RKO (cell line): Measurements from ENCODE around the gene NEDD4L.

ENCODE experiments used
- DNase-seq: peaks from one replicate; pipeline ENCODE4 v3.0.0-alpha.2; 2016; ENCODE audit warnings: low spot score

Gene NEDD4L

DNA sequence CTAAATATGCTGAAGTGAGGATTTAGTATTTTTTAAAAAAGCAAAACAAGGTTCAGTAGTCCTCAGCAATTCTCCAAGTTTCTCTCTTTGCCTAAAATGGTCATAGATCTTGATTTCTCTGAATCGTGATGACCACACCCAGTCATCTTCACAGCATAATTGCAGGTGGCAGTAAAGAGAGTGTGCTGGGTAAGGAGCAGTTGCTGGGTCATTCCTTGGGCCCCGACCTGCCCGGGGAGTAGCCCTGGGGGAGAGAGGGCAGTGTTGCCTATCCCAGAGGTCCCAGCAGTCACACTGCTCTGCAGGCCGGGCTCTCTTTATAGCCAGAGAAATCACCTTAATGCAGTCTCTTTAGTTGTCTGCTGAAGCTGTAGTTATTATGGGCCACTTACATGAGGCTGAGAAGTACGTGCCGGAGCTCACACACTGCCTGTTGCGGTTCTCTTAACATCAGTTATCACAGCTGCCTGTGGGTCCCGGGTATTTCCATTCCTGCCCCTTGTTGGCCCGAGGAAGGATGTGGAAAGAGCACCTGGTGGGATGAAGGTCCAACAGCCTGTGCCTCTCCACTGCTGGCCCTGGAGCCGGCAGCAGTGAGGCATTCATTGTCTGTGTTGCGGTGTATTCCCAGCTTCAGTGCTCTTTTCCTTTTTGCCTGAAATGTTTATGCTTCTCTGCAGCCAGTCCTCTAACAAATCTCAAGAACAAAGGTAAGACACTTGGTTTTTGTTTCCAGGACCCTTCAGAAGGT lies 354.8 kb downstream of the NEDD4L start:
- DNase-seq = no peak

DNA sequence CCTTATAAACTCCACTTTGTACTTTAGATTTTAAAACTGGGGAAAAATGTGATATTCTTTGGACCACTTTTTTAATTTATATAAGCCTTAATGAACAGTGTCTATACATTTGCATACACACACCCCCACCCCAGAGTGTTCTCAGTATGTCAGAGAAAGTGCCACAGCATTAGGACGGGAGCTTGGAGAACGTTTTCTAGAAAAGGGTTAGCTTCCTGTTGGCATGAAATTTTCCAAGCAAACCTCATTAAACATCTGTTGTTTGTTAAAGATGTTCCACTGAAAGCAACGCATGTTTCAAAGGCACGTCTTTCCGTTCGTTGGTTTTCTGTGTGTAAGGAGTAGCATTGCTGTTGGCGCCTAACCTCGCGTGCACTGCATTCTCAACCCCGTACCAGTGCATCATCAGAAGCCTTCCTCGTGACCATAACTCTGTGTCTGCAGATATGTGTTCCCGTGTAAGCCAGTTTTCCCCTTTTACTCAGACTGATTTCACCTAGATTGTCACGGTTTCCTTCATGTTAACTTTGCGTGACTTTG lies 356.4 kb downstream of the NEDD4L start:
- DNase-seq = no peak

DNA sequence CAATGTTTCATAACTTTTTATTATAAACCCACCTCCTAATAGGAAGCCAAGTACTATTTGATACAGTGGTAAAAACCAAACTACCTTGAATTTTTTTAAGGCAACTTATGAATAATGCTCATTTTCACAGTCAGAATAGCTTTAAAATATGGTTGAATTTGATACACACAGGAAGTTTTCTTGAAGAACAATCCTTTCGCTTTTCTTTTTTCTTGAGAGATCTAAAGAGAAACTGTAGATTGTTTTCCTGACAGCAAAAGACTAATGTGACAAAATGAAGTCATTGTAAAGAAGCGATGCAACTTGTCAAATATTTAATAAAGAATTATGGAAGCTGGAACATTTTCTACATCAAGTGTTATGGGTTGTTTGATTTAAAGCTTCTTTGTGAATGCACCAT lies 357.2 kb downstream of the NEDD4L start:
- DNase-seq = no peak

DNA sequence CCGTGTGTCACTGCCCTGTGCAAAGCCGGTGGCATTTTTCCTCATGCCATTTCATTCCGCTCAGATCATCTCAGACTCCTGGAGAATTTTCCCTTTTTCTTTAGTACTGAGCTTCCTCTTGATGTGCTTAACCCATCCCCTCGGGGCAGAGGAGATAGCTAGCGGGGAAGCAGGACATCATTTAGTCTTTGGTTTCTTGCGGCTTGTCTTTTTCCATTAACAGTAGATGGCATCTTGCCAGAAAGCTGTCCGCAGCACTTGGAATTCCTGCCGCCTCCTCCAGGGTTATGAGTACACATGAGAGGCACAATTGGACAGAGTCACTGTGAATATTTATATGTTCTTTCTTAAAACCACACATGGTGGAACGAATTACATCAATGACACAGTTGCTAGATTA lies 358.2 kb downstream of the NEDD4L start:
- no peak for DNase-seq

DNA sequence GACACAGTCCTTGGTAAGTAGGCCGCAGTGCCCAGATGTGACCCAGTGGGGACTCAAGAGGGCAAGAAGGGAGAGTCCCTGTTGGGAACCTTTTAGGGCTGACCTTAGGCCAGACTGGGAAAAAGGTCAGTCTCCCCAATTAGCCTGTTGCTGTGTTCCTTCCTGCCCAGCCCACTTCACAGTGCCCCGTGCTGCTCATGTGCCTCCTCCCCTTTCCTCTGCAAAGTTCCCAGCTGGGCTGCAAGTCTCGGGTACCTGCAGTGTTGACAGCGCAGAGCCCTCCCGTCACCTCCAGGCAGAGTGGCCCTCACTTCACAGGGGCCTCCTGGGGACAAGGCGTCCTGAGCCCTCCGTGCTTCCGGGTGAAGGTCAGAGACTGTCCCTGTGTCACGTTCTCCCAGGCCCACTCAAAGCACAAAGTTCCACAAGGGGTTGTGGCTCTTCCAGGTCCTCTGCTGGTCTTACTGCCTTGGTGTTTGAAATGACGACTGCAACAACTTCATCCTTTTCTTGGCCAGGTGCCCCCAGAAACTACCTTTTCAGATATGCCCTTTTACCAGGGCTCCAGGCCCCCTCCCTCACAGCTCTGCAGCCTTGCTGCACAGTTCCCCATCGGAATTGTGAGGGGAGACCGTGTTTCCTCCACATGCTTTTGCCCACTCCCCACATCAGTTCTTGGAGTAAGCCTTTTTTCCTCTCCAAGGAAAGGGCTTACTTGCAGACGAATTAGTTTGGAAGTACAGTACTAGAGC lies 359.1 kb downstream of the NEDD4L start:
- DNase-seq = no peak

DNA sequence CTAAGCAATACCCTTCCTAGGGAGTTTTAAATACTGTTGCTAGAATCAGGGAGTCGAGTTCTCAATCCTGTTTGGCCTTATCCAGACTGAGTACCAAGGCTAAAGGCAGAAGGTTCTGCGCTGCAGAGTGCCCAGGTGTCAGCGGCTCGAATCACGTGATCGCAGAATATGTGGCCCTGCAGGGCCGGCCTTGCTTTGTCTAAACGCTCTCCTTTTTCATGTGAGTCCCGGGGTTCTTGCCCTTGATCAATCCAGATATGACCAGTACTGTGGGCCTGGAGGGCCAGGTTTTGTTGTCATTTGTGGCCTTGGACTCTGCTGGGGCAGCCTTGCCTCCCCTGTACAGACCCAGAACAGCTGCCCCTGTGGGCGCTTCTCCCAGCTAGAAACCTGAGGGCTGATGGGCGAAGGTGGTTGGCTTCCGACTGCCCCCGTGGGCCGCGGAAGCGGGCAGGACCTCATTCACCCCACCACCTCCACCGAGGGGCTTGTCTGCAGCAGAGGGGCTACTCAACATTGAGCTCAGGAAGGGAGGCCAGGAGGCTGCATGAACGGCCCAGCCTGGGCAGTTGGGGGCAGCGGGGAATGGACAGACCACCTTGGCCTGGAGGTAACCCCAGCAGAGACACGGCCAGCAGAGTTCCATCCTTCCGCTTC lies 359.9 kb downstream of the NEDD4L start:
- no peak for DNase-seq

DNA sequence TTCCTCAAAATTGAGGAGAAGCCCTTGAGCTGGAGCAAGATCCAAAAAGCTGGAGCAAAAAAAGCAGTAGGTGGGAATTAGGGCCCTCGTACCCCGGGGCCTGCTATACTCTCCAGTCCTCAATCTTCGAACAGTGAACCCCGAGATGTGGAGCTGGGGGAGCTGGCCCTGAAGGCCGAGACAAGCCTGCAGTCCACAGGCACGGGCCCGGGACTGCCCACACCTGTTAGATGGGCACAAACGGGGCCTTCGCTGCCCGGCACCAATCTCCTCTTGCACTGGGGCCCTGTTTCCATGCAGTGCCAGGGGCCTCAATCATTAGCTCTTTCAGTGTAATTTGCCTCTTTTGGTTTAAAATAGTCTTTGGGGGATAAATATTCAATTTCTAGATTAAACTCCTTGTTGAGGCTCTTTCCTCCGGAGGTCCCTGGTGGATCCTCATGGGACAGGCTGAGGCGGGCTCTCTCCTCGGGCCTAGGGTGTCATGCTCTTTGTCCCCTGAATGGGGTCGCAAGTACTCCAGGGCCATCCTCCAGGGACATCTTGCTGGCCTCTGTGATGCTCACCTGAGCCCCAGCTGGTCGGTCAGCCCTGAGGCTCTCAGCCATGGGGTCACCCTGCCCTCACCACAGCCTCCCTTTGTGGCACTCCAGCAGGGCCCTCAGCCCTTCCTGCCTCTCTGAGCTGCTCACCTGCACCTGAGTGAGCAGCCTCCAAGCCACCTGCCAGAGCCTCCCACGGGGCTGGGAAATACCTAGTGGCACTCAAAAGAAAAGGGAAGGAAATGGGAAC lies 361.3 kb downstream of the NEDD4L start:
- no peak for DNase-seq

DNA sequence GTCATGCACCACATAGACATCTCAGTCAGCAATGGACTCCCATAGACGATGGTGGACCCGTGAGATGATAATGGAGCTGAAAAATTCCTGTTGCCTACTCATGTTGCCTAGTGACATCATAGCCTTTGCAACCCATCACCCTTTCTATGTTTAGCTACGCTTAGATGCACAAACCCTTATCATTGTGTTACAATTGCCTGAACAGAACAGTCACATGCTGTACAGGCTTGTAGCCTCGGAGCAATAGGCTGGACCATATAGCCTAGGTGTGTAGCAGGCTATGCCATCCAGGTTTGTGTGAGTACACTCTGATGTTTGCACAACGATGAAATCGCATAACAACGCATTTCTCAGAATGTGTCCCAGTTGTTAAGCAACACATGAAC lies 363.2 kb downstream of the NEDD4L start:
- no peak for DNase-seq

DNA sequence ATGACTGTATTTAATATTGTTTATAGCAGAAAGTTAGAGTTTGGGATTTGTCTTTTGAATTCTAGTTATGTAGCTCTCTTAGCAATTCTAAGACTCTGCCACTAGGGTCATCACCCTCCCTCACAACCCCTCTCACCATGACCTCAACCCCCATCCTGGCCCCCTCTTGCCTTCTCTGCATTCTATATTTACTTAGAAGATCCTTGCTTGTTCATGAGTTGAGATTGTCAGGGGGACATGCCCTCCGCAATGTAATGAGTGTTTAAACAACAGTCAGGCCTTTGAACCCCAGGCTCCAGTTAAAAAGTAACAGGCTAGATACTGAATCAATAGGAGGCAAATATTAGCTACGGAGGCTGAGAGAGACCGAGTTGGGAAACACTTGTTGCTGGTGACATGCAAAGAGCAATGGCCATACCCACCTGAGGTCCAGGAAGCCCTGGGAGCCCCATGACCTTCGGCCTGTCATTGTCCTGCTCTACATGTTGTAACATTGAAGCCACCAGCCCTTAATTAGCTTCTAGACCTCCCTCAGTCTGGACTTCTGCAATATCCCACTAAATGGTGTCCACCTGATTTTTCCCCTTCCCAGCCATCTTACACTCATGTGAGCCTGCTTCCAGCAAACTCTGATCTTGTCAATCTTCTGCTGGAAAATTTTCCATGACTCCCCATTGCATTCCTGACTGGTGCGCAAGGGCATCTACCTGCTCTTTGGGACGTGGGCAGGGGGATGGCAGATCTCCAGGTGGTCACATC lies 363.8 kb downstream of the NEDD4L start:
- no peak for DNase-seq

DNA sequence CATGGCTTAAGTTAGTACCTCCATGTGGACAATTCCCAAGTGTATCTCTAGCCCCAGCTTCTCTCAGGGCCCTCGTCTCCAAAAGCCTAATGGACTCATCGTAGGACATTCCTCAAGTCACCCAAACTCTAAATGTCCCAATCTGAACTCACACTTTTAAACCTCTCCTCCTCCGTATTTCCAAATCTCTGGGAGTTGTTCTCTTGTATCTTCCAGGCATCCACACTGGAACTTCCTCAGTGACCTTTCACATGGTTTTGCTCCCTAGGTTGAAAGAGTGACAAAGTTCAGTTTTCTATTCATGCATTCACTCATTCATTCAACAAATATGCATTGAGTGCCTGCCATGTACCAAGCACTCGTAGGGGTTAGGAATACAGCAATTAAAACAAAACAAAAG lies 364.6 kb downstream of the NEDD4L start:
- no peak for DNase-seq

DNA sequence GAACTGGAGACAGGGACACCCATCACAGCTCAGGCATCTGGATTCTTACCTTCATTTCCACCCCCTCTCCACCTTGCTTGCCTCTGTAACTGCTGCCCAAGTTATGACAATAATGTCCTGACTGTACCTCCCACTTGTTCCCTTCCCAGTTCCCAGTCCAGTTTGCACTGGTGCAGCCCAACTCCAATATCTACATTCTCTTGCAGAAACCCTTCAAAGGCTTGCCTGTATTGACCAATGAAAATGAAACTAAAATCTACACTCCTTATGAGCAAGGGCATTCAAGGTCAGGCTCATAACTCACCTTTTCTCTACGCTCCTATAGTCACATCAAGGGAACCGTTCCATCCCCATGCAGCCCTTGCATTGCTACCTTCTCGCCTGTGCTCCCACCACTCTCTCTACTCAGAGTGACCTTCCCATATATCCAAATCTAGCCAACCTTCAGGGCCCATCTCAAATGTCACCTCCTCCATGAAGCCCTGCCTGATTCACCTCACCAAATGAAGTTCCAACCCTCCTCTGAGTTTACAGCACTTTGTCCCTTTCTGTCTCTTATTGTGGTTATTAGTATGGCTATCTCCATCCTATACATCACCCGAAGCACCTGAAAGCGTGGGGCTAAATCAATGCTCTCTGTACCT lies 365.9 kb downstream of the NEDD4L start:
- DNase-seq = no peak

DNA sequence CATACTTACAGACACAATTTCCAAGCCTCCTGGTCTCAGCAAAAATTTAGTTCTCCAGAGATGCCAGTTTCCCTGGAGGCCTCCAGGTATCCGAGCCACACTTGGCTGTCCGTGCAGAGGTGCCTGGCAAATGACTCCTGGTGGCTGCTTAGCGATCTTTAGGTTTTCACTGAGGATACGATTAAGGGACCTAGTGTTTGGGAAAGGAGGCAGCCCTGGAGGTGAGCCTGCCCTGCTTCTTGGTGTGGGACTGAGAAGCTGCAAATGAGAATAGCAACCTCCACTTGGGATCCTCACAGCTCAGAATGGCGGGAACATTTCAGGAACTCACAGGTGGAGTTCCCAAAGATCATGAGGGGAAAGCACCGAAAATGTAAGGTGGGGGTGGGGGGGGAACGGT lies 367.3 kb downstream of the NEDD4L start:
- no peak for DNase-seq

DNA sequence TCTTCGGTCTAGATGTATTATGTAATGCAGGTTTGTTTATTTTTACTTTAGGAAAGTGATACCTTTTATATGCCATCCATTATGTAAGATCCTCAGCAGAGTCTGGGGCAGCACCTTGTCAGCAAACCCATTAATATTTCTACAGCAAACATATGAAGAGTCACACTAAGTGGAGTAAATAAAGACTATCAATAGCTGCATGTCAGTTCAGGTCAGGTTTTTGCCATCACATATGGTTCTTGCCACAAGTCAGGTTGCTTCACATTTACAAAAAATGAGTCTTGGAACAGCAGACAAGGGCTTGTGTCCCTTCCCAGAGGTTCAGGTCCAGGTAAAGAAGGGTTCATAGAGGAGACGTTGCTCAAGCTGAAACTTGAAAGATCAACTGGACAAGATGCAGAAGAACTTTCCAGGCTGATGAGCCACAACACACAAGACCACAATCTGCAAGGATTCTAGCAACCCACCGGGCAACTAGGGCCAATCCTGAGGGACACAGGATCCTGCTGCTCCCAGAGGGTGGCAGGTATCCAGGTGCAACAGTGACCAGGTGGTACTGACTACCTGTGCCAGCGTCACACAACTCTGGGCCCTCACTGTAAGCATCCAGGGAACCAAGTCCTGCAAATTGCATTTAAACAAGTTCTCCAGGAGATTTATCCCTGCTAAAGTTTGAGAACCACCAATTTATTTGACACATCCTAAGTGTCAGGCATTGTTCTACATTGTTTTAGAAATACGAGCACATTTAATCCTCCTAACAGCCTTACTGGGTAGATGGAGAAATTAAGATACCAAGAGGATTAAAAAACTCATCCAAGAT lies 369.0 kb downstream of the NEDD4L start:
- no peak for DNase-seq

DNA sequence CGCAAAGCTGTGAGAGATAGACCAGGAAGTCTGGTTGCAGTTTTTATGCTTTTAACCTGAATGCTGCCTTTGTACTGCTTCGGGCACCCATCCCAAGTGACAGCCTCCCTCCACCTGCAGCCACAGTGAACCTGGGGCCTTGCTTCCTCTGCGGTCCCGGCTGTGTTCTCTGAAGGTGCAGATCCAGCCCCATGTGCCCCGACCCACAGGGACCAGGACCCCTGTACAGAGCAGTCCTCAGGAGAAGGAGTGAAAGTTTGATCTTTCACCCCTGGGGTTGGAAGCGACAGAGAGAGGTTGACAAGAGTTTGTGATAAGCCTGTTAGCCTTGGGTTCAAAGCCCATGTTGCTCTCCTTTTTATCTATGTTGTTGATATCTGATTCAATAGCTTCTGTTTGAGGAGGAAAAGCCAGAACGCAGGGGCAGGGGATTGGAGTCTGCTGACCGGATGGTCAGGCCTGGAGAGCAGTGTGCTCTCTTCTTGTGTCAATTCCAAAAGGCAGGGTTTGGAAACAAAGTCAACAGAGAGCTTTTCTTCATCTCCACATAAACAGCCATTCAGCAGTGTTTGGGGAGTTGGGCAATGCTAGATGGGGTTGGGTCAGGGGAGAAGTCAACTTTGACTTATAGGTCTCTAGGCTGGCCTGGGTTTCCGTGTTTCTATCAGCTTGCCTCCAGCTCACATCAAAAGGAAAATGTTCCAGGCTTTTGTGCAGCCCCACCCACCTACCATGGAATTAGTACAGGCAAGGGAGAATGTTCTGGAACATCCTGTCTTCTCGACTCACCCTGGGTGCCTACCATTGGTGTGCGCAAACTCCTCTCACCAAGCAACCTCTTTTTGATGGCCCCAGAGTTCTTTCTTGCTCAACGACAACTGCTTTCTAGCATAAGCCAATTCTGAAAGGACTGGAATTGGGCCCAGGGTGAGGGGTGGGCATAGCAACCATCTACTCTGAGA lies 369.9 kb downstream of the NEDD4L start:
- DNase-seq = no peak

DNA sequence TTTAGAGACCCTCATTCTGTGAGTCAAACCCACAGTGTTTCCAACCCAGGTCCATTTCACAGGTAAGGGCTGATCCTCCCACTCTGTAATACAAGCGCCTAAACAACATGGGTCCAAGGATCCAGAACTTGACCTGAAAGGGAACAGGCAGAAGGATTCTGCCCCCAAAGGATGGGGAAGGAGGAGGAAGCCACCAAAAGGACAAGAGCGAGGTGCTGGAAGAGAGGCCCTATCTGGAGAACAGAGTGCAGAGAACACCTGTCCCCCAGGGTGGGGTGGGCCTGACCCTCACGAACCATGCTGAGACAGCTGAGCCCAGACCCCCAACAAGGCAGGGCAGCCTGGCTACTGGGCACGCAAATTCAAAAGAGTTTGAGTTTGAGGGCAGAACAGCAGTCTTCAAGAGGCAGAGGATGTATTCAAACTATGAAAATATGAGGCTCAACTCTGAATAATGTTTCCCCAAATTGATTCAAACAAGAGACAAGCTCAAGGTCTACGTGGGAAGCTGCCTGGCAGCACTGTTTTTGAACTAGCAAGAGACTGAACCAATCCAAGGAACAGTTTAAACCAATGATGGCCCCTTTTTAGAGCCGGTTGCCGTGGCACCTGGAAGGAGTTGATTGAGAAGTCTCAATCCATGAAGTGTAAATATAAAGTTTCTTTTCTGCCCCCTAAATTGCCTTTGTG lies 372.1 kb downstream of the NEDD4L start:
- no peak for DNase-seq

DNA sequence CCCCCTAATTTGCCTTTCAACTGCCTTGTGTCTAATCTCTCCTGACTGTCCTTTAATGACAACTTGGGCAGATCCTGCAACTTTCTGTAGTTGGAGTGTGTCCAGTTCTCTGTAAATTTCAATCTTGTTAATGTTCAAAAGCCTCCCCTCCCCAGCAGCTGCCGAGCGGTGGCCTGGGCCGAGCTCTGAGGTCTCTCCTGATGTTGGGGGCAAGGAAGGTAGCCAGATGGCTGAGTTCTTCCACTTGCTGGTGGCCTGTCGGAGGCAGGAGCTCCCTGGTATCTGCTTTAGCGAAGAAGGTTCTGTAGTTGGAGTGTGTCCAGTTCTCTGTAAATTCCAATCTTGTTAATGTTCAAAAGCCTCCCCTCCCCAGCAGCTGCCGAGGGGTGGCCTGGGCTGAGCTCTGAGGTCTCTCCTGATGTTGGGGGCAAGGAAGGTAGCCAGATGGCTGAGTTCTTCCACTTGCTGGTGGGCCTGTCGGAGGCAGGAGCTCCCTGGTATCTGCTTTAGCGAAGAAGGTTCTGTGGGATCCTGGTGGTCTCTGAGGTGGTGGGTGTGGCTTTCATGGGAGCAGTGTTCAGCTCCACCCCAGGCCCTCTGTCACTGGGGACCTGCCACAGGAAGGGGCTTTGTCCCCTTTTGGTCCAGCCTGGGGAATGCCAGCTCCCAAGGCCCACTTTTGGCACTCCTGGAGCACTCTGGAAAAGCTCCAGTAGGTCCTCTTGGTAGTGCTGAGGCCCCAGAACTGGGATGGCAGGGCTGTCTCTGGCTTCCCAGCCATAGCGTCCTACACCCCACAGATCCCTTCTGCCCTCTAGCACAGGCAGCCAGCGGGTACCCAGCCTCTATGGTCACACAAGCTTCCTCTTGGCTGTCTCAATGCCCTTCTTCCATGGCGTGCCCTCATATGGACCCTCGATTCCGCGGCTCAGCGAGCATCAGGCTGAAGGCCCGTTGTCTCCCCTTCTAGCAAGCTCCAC lies 373.0 kb downstream of the NEDD4L start:
- DNase-seq = no peak

DNA sequence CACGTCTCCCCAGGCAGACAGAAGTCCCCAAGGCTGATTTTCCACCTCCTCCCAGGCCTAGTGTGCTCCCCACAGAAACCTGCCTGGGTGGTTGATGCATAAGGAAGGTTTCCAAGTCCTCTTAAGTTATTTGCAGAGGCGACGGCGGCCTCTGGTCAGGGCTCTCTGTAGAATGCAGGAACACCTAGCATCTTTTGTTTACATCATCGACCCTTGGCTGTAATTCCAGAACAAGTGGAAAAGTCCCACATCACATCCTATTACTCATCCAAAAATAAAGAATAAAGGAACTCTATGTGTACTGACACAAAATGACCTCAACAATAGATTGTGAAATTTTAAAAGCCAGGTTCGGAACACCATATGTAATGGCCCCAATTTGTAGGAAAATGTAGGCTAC lies 373.7 kb downstream of the NEDD4L start:
- DNase-seq = no peak
